Nephron (organoid): Measurements from ENCODE around the gene CACNG8.

Experiments used
- H3K27ac Mint-ChIP-seq, 3 experiments: 2 replicates each; pipeline ENCODE4 v1.8.0; 2020; ENCODE audit warnings: mixed read lengths in 3 of 3, mild to moderate bottlenecking in 2 of 3, moderate library complexity in 1 of 3
- H3K27me3 Mint-ChIP-seq: 2 replicates; pipeline ENCODE4 v1.8.0; 2021; ENCODE audit warnings: low read depth, mild to moderate bottlenecking, moderate library complexity, mixed read lengths
- H3K36me3 Mint-ChIP-seq: 2 replicates; pipeline ENCODE4 v1.8.0; 2020; ENCODE audit warnings: low read depth, mixed read lengths
- H3K4me1 Mint-ChIP-seq: 2 replicates; pipeline ENCODE4 v1.8.0; 2020; ENCODE audit warnings: mixed read lengths
- H3K4me3 Mint-ChIP-seq, 3 experiments: 2 replicates each; pipeline ENCODE4 v1.8.0; 2020; ENCODE audit warnings: mild to moderate bottlenecking in 3 of 3, mixed read lengths in 3 of 3, moderate library complexity in 2 of 3
- H3K9me3 Mint-ChIP-seq: 2 replicates; pipeline ENCODE4 v1.8.0; 2020; ENCODE audit warnings: mixed read lengths
- TF ChIP-seq, protein P1 (sequence below), 3 experiments: fragments of 200-600 bp; sonication (generic); IDR thresholded peaks; one replicate each; pipeline ENCODE4 v1.5.0; 2021; ENCODE audit warnings: antibody characterized with exemption in 3 of 3; ENCODE audit not compliant: unreplicated experiment in 3 of 3

The CACNG8 gene

DNA sequence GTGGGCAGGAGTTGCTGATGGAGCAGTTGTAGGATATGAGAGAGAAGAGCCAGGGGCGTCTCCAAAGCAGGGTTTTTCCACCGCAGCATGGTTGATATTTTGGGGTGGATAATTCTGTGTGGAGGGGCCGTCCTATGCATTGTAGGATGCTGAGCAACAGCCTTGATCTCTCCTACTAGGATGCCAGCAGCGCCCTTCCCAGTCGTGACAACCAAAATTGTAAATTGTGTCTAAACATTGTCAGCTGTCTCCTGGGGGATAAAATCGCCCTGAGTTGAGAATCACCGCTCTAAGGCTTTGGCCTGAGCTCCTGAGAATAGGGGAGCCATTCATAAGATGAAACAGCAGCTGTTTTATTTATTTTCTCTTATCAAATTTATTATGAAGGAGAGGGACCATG is 4.2 kb downstream of the CACNG8 start:
- Mint-ChIP-seq H3K27me3 (peaks cover 56% of the 10 kb centered on the region), H3K4me1 (no peaks in the 10 kb centered on the region), H3K4me3 (no peak overlapping the region), H3K9me3 (no peaks in the 10 kb centered on the region), H3K36me3 (no peaks in the 10 kb centered on the region), H3K27ac (no peak overlapping the region)
- TF ChIP-seq, protein P1, sequence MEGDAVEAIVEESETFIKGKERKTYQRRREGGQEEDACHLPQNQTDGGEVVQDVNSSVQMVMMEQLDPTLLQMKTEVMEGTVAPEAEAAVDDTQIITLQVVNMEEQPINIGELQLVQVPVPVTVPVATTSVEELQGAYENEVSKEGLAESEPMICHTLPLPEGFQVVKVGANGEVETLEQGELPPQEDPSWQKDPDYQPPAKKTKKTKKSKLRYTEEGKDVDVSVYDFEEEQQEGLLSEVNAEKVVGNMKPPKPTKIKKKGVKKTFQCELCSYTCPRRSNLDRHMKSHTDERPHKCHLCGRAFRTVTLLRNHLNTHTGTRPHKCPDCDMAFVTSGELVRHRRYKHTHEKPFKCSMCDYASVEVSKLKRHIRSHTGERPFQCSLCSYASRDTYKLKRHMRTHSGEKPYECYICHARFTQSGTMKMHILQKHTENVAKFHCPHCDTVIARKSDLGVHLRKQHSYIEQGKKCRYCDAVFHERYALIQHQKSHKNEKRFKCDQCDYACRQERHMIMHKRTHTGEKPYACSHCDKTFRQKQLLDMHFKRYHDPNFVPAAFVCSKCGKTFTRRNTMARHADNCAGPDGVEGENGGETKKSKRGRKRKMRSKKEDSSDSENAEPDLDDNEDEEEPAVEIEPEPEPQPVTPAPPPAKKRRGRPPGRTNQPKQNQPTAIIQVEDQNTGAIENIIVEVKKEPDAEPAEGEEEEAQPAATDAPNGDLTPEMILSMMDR (IDR thresholded peaks at IDR 0.05; ENCODE audit: unreplicated experiment in 3 of 3), result no peak

GRCh38 chr19:53969366-53969765 is 6.6 kb downstream of the CACNG8 start:
- no peaks in the 10 kb centered on the region for H3K4me1 Mint-ChIP-seq
- H3K36me3 Mint-ChIP-seq, result no peaks in the 10 kb centered on the region
- H3K27me3 Mint-ChIP-seq, result peaks cover 37% of the 10 kb centered on the region
- no peak overlapping the region for H3K27ac Mint-ChIP-seq
- no peak overlapping the region for H3K4me3 Mint-ChIP-seq
- H3K9me3 Mint-ChIP-seq, result no peaks in the 10 kb centered on the region
- TF ChIP-seq, protein P1 (IDR thresholded peaks at IDR 0.05; ENCODE audit: unreplicated experiment in 3 of 3), result no peak

GRCh38 chr19:53971673-53972072 is 8.9 kb downstream of the CACNG8 start:
- H3K4me1 Mint-ChIP-seq, result no peaks in the 10 kb centered on the region
- no peaks in the 10 kb centered on the region for H3K36me3 Mint-ChIP-seq
- H3K27ac Mint-ChIP-seq, result no peak overlapping the region
- no peak overlapping the region for H3K4me3 Mint-ChIP-seq
- H3K27me3 Mint-ChIP-seq, result peaks cover 18% of the 10 kb centered on the region
- H3K9me3 Mint-ChIP-seq, result no peaks in the 10 kb centered on the region
- TF ChIP-seq, protein P1 (IDR thresholded peaks at IDR 0.05; ENCODE audit: unreplicated experiment in 3 of 3), result no peak

- H3K9me3 Mint-ChIP-seq, result peaks cover 3% of the 10 kb centered on the region
- H3K4me1 Mint-ChIP-seq, result peaks cover 23% of the 10 kb centered on the region
- no peaks in the 10 kb centered on the region for H3K36me3 Mint-ChIP-seq
- peaks cover 43% of the 10 kb centered on the region for H3K27me3 Mint-ChIP-seq
- TF ChIP-seq, protein P1 (IDR thresholded peaks at IDR 0.05; ENCODE audit: unreplicated experiment in 3 of 3), result no peak
- peak overlapping the region; percentile 79 to 85 (median 85) for H3K4me3 Mint-ChIP-seq
- peak overlapping the region; percentile 4 to 21 (median 21) for H3K27ac Mint-ChIP-seq
Measured at GRCh38 chr19:53977429-53977990, 14.8 kb downstream of the CACNG8 start.

DNA sequence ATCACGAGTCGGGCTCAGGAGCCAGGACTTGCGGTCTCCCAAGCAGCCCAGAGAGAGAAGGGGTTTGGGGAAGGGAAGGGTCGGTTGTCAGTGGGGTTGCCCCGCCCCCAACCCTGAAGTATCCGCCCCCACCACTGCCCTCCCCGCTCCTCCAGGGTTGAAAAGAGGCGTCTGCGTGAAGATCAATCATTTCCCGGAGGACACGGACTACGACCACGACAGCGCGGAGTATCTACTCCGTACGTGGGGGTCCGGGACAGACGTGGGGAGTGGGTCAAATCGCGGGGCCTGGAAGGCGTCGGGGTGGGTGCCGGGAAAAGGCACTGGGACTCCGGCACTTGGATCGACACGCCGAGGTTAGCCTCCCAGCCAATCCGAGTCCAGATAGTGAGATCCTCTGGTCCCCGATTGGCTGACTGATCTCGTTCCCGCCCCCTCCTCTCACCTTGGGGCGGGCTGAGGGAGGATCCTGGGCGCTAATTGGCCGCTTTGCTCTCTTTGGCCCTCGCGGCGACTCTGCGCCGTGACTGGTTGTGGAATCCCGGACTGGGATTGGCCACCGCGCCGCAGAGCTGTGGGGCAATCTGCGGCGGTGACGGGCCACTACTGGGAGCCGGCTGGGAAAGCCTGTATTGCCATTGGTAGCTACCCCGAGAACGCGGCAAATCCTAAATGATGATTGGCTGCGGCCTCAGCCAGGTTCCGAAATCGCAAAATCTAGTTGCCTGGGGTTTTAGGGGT is 15.4 kb downstream of the CACNG8 start:
- no peaks in the 10 kb centered on the region for H3K36me3 Mint-ChIP-seq
- peaks cover 3% of the 10 kb centered on the region for H3K9me3 Mint-ChIP-seq
- peak overlapping the region; percentile 4 to 21 (median 21) for H3K27ac Mint-ChIP-seq
- peaks cover 43% of the 10 kb centered on the region for H3K27me3 Mint-ChIP-seq
- TF ChIP-seq, protein P1 (IDR thresholded peaks at IDR 0.05; ENCODE audit: unreplicated experiment in 3 of 3), result no peak
- peaks cover 23% of the 10 kb centered on the region for H3K4me1 Mint-ChIP-seq
- H3K4me3 Mint-ChIP-seq, result peak overlapping the region; percentile 79 to 85 (median 85)
